Stomach (tissue), 9 donors: ENCODE data around the gene ZNF433. TPM values are rescaled to one million over a fixed set of nuclear protein-coding genes. Genes with fewer than 3 reads are reported as not detected.

Source experiments
- DNase-seq, 2 donors: peaks; one replicate each; pipeline versions ENCODE4 v3.0.0 to v3.0.0-alpha.2; 2013 to 2019
- H3K27ac ChIP-seq, 5 donors: fragments of 200-600 bp in 4 of 5; sonication (generic) in 4 of 5; one replicate each; pipeline ENCODE4 v1.5.1; 2013 to 2019; ENCODE audit warnings: mild to moderate bottlenecking in 1 of 5, moderate library complexity in 1 of 5
- H3K27me3 ChIP-seq, 3 donors: fragments of 200-600 bp; sonication (generic); one replicate each; pipeline ENCODE4 v1.5.1; 2017 to 2019; ENCODE audit warnings: mixed run types in 1 of 3
- H3K36me3 ChIP-seq, 4 donors: fragments of 200-600 bp; sonication (generic); 1 replicate in 3 of 4; 2 replicates in 1 of 4; pipeline ENCODE4 v1.5.1; 2016 to 2019
- H3K4me1 ChIP-seq, 4 donors: fragments of 200-600 bp; sonication (generic); one replicate each; pipeline ENCODE4 v1.5.1; 2016 to 2019
- H3K4me3 ChIP-seq, 4 donors: fragments of 200-600 bp; sonication (generic) in 3 of 4; one replicate each; pipeline ENCODE4 v1.5.1; 2016 to 2019; ENCODE audit warnings: mild to moderate bottlenecking in 1 of 4
- H3K9me3 ChIP-seq, 4 donors: fragments of 200-600 bp; sonication (generic); one replicate each; pipeline ENCODE4 v1.5.1; 2016 to 2019
- EP300 ChIP-seq: sonication (generic); formaldehyde crosslinking; IDR thresholded peaks from one replicate; pipeline ENCODE4 v1.6.1; 2017; ENCODE audit warnings: antibody characterized with exemption
- POLR2A ChIP-seq, 4 donors: fragments of 450-650 bp; IDR thresholded peaks; one replicate each; pipeline ENCODE4 v1.6.1; 2016; ENCODE audit warnings: antibody characterized with exemption in 4 of 4, control low read depth in 2 of 4, mild to moderate bottlenecking in 1 of 4, moderate library complexity in 1 of 4
- POLR2AphosphoS5 ChIP-seq, 3 donors: sonication (generic); formaldehyde crosslinking; IDR thresholded peaks; one replicate each; pipeline ENCODE4 v1.6.1; 2016; ENCODE audit warnings: antibody characterized with exemption in 3 of 3
- WGBS, 5 donors: extraction: QIAGEN DNeasy Blood & Tissue Kit in 3 of 5; methylation state at CpG; one replicate each; pipeline versions ENCODE4 v1.1.5 to v1.1.7; 2013 to 2018; 5-methylcytosine and 5-hydroxymethylcytosine counted together
- intact Hi-C: fragments of 100-400 bp; cut with DNase I; formaldehyde crosslinking; loops from one replicate; pipeline ENCODE4 v1.15.1; 2023; ENCODE audit warnings: low total_unique reads
- polyA plus RNA-seq, 3 donors: library from polyadenylated mRNA; stranded (reverse); fragments of 200-250 nt; gene quantifications; one replicate each; pipeline ENCODE4 v1.2.3, GENCODE V29; 2013
- total RNA-seq, 5 donors: library from RNA; depleted of rRNA; stranded (reverse); fragments of >200 nt; gene quantifications; one replicate each; pipeline versions ENCODE4 v1.1.0 to v1.2.3, GENCODE V29; 2014 to 2016
- TF ChIP-seq, protein P1 (sequence below), 7 experiments: fragments of 450-650 bp in 4 of 7; fragments of 200-600 bp in 3 of 7; sonication (generic) in 3 of 7; IDR thresholded peaks; one replicate each; pipeline ENCODE4 v1.5.1; 2016 to 2019; ENCODE audit warnings: antibody characterized with exemption in 7 of 7, control low read depth in 2 of 7, mild to moderate bottlenecking in 1 of 7
- donor health status: healthy with polysubstance abuse.
- donor health status: Bipolar disorder and iron deficiency.
- donor health status: healthy.

Gene ZNF433
- total and polyA plus RNA-seq, 8 donors: 1.2 to 19.0 (median 5.8) TPM; not detected in 1

- Histone ChIP-seq H3K4me1 (peaks cover 8 to 18% (median 13%) of the 10 kb centered on the region in 4 donors), H3K9me3 (no peaks in the 10 kb centered on the region), H3K27ac (peak overlapping the region; percentile 62 to 82 (median 80)), H3K36me3 (no peaks in the 10 kb centered on the region), H3K27me3 (peaks cover 0 to 3% (median 0%) of the 10 kb centered on the region in 3 donors), H3K4me3 (peak overlapping the region; percentile 67 to 72 (median 68))
- peak in 1 of 2 donors; percentile 30 for DNase-seq
- intact Hi-C loops: no loop called here
- TF ChIP-seq POLR2A (IDR thresholded peaks at IDR 0.05) (no peak), EP300 (no peak), POLR2AphosphoS5 (IDR thresholded peaks at IDR 0.05) (no peak)
- TF ChIP-seq, protein P1, sequence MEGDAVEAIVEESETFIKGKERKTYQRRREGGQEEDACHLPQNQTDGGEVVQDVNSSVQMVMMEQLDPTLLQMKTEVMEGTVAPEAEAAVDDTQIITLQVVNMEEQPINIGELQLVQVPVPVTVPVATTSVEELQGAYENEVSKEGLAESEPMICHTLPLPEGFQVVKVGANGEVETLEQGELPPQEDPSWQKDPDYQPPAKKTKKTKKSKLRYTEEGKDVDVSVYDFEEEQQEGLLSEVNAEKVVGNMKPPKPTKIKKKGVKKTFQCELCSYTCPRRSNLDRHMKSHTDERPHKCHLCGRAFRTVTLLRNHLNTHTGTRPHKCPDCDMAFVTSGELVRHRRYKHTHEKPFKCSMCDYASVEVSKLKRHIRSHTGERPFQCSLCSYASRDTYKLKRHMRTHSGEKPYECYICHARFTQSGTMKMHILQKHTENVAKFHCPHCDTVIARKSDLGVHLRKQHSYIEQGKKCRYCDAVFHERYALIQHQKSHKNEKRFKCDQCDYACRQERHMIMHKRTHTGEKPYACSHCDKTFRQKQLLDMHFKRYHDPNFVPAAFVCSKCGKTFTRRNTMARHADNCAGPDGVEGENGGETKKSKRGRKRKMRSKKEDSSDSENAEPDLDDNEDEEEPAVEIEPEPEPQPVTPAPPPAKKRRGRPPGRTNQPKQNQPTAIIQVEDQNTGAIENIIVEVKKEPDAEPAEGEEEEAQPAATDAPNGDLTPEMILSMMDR (IDR thresholded peaks at IDR 0.05): no peak
- 0 to 2% (median 1%) methylated on average over 14 of the region's 14 CpGs for WGBS, 5 donors
Measured at GRCh38 chr19:12052091-12052496, 16.6 kb upstream of the ZNF433 start.

GRCh38 chr19:12047868-12048267, 12.4 kb upstream of the ZNF433 start:
- Histone ChIP-seq H3K4me1 (peaks cover 8 to 14% (median 11%) of the 10 kb centered on the region in 4 donors), H3K27me3 (no peaks in the 10 kb centered on the region), H3K9me3 (peaks cover 16 to 33% (median 25%) of the 10 kb centered on the region in 4 donors), H3K36me3 (peaks cover 0 to 26% (median 16%) of the 10 kb centered on the region in 4 donors), H3K27ac (no peak overlapping the region), H3K4me3 (no peak overlapping the region)
- 95 to 100% (median 98%) methylated on average over 2 of the region's 2 CpGs for WGBS, 5 donors
- no peak for TF ChIP-seq POLR2AphosphoS5 (IDR thresholded peaks at IDR 0.05)
- no peak for TF ChIP-seq EP300
- DNase-seq: no peak
- intact Hi-C loops: no loop called here

- Histone ChIP-seq H3K9me3 (peaks cover 16 to 49% (median 32%) of the 10 kb centered on the region in 4 donors), H3K4me3 (no peak overlapping the region), H3K4me1 (no peaks in the 10 kb centered on the region), H3K36me3 (peaks cover 0 to 26% (median 16%) of the 10 kb centered on the region in 4 donors), H3K27me3 (no peaks in the 10 kb centered on the region), H3K27ac (no peak overlapping the region)
- intact Hi-C loops: no loop called here
- TF ChIP-seq POLR2A (IDR thresholded peaks at IDR 0.05): no peak
- TF ChIP-seq POLR2AphosphoS5 (IDR thresholded peaks at IDR 0.05): no peak
- TF ChIP-seq, protein P1 (IDR thresholded peaks at IDR 0.05): no peak
- no peak for TF ChIP-seq EP300
- WGBS, 5 donors: 93 to 96% (median 95%) methylated on average over 5 of the region's 5 CpGs
- no peak for DNase-seq
Measured at GRCh38 chr19:12043752-12044422, 8.4 kb upstream of the ZNF433 start.

- Histone ChIP-seq H3K36me3 (peaks cover 0 to 26% (median 16%) of the 10 kb centered on the region in 4 donors), H3K4me3 (no peak overlapping the region), H3K27ac (no peak overlapping the region), H3K27me3 (no peaks in the 10 kb centered on the region), H3K9me3 (peaks cover 16 to 49% (median 32%) of the 10 kb centered on the region in 4 donors), H3K4me1 (no peaks in the 10 kb centered on the region)
- no peak for TF ChIP-seq POLR2A (IDR thresholded peaks at IDR 0.05)
- TF ChIP-seq EP300: no peak
- TF ChIP-seq, protein P1 (IDR thresholded peaks at IDR 0.05): no peak
- no peak for TF ChIP-seq POLR2AphosphoS5 (IDR thresholded peaks at IDR 0.05)
- no peak for DNase-seq
- intact Hi-C loops: no loop called here
Measured at GRCh38 chr19:12042893-12043292, 7.4 kb upstream of the ZNF433 start.

DNA sequence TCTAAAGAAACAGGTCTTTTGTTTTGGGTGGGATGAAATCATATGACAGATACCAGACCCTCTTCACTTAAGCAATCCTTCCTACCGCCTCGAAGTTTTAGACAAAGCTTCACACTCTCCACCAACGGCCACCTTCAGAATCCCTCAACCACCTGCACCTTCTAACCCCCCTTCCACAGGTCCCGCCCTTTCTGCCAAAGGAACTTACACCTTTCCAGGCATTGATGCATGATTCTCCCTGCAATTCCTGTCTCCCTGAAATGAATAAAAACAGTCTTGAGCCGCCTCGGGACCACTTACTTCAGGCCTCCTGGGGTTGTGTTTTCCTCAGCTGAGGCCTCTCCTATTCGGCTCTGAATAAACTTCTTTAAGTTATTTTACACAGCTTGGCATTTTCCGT, 859 bp downstream of the ZNF433 start:
- Histone ChIP-seq H3K4me3 (peak overlapping the region; percentile 82 to 89 (median 86)), H3K36me3 (peaks cover 0 to 7% (median under 1%) of the 10 kb centered on the region in 4 donors), H3K27me3 (no peaks in the 10 kb centered on the region), H3K27ac (peak overlapping the region in 4 of 5 donors; percentile 89 to 93 (median 90)), H3K4me1 (peaks cover 0 to 27% (median 12%) of the 10 kb centered on the region in 4 donors), H3K9me3 (peaks cover 0 to under 1% (median 0%) of the 10 kb centered on the region in 4 donors)
- peak in 1 of 2 donors; percentile 35 for DNase-seq
- intact Hi-C loops: no loop called here
- TF ChIP-seq POLR2AphosphoS5 (IDR thresholded peaks at IDR 0.05) (no peak), POLR2A (IDR thresholded peaks at IDR 0.05) (no peak), EP300 (no peak)
- TF ChIP-seq, protein P1 (IDR thresholded peaks at IDR 0.05): no peak
- WGBS, 5 donors: 19 to 26% (median 23%) methylated on average over 8 of the region's 8 CpGs
